Astrocyte (in vitro differentiated cells and primary cell): ENCODE data around the gene CA10. TPM values are rescaled to one million over a fixed set of nuclear protein-coding genes. Genes with fewer than 3 reads are reported as not detected.

ENCODE experiments used
- DNase-seq: peaks from one replicate; pipeline ENCODE4 v3.0.0-alpha.2; 2010; ENCODE audit warnings: low read depth
- FAIRE-seq: peaks from 2 replicates; lab custom pipeline; 2011; peaks lifted over from hg19 to GRCh38; lab: Jason Lieb, UNC
- H2AFZ ChIP-seq: 2 replicates; pipeline ENCODE4 v1.6.0; 2012; ENCODE audit warnings: low read depth, low read length, inconsistent platforms
- H3K27ac ChIP-seq: 2 replicates; pipeline ENCODE4 v1.5.1; 2011; ENCODE audit warnings: low read depth, low read length, inconsistent platforms
- H3K27me3 ChIP-seq: 2 replicates; pipeline ENCODE4 v1.6.0; 2011; ENCODE audit warnings: low read length, inconsistent platforms; ENCODE audit not compliant: insufficient read depth
- H3K36me3 ChIP-seq: 2 replicates; pipeline ENCODE4 v1.5.1; 2011; ENCODE audit warnings: low read length, inconsistent platforms; ENCODE audit not compliant: insufficient read depth
- H3K4me1 ChIP-seq: 2 replicates; pipeline ENCODE4 v1.5.1; 2011; ENCODE audit warnings: low read length, inconsistent platforms; ENCODE audit not compliant: insufficient read depth
- H3K4me2 ChIP-seq: 2 replicates; pipeline ENCODE4 v1.6.0; 2012; ENCODE audit warnings: low read length, inconsistent platforms
- H3K4me3 ChIP-seq: 2 replicates; pipeline ENCODE4 v1.5.1; 2011; ENCODE audit warnings: low read depth, mild to moderate bottlenecking, low read length, inconsistent platforms; ENCODE audit not compliant: insufficient read depth
- H3K79me2 ChIP-seq: 2 replicates; pipeline ENCODE4 v1.6.0; 2012; ENCODE audit warnings: mild to moderate bottlenecking, low read length, inconsistent platforms; ENCODE audit not compliant: insufficient read depth
- H3K9ac ChIP-seq: 2 replicates; pipeline ENCODE4 v1.6.0; 2012; ENCODE audit warnings: mild to moderate bottlenecking, low read length, inconsistent platforms
- H3K9me3 ChIP-seq: 2 replicates; pipeline ENCODE4 v1.5.1; 2012; ENCODE audit warnings: low read depth, mild to moderate bottlenecking, low read length, inconsistent platforms; ENCODE audit not compliant: insufficient read depth
- H4K20me1 ChIP-seq: 2 replicates; pipeline ENCODE4 v1.6.0; 2012; ENCODE audit warnings: low read length, inconsistent platforms; ENCODE audit not compliant: insufficient read depth
- H3K27ac Mint-ChIP-seq: one replicate; pipeline ENCODE4 v1.8.0; 2021; ENCODE audit warnings: mild to moderate bottlenecking, mixed read lengths; ENCODE audit not compliant: unreplicated experiment
- H3K27me3 Mint-ChIP-seq: one replicate; pipeline ENCODE4 v1.8.0; 2021; ENCODE audit warnings: low read depth, mixed read lengths; ENCODE audit not compliant: unreplicated experiment
- H3K36me3 Mint-ChIP-seq: one replicate; pipeline ENCODE4 v1.8.0; 2021; ENCODE audit warnings: low read depth, mixed read lengths; ENCODE audit not compliant: unreplicated experiment
- H3K4me1 Mint-ChIP-seq: one replicate; pipeline ENCODE4 v1.8.0; 2021; ENCODE audit warnings: low read depth, mixed read lengths; ENCODE audit not compliant: unreplicated experiment
- H3K4me3 Mint-ChIP-seq: one replicate; pipeline ENCODE4 v1.8.0; 2021; ENCODE audit warnings: mild to moderate bottlenecking, moderate library complexity, mixed read lengths; ENCODE audit not compliant: unreplicated experiment
- H3K9me3 Mint-ChIP-seq: one replicate; pipeline ENCODE4 v1.8.0; 2021; ENCODE audit warnings: mild to moderate bottlenecking, mixed read lengths; ENCODE audit not compliant: unreplicated experiment
- EZH2 ChIP-seq: IDR thresholded peaks from 2 replicates; pipeline ENCODE4 v1.6.1; 2012; ENCODE audit warnings: mild to moderate bottlenecking, low read length, inconsistent platforms; ENCODE audit not compliant: insufficient read depth
- total RNA-seq: library from RNA; stranded (reverse); gene quantifications from 2 replicates; pipeline ENCODE4 v1.2.1, GENCODE V29; 2021
- TF ChIP-seq, protein P1 (sequence below): IDR thresholded peaks from 2 replicates; pipeline ENCODE4 v1.5.1; 2011; ENCODE audit warnings: low read depth, mild to moderate bottlenecking, inconsistent platforms, low read length, moderate library complexity; ENCODE audit not compliant: insufficient read depth

CA10 gene
- total RNA-seq, 1 donor from 2014 or later, result 0.43 TPM

DNA sequence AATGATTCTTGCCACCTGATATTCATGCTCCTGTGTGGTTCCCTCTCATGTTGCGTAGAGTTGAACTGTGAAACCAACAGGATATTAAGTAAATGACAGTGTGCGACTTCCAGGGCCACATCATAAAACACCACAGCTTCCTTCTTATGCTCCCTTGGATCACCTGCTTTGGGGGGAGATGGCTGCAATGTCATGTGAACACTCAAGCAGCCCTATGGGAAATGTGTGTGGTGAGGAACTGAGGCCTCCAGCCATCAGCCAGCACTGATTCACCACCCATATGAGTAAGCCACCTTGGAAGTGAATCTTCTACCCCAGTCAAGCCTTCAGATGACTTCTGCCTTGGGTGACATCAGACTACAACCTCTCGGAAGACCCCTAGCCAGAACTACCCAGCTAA is 470.6 kb downstream of the CA10 start:
- no peak overlapping the region for H3K27ac ChIP-seq
- Mint-ChIP-seq H3K27me3 (peaks cover 9% of the 10 kb centered on the region), H3K27ac (no peak overlapping the region), H3K4me3 (no peak overlapping the region), H3K36me3 (no peaks in the 10 kb centered on the region), H3K4me1 (no peaks in the 10 kb centered on the region), H3K9me3 (peaks cover 2% of the 10 kb centered on the region)
- no peaks in the 10 kb centered on the region for H3K9me3 ChIP-seq
- H3K4me2 ChIP-seq, result no peak overlapping the region
- H3K9ac ChIP-seq, result no peak overlapping the region
- H3K27me3 ChIP-seq, result no peaks in the 10 kb centered on the region
- no peaks in the 10 kb centered on the region for H4K20me1 ChIP-seq
- TF ChIP-seq, protein P1, sequence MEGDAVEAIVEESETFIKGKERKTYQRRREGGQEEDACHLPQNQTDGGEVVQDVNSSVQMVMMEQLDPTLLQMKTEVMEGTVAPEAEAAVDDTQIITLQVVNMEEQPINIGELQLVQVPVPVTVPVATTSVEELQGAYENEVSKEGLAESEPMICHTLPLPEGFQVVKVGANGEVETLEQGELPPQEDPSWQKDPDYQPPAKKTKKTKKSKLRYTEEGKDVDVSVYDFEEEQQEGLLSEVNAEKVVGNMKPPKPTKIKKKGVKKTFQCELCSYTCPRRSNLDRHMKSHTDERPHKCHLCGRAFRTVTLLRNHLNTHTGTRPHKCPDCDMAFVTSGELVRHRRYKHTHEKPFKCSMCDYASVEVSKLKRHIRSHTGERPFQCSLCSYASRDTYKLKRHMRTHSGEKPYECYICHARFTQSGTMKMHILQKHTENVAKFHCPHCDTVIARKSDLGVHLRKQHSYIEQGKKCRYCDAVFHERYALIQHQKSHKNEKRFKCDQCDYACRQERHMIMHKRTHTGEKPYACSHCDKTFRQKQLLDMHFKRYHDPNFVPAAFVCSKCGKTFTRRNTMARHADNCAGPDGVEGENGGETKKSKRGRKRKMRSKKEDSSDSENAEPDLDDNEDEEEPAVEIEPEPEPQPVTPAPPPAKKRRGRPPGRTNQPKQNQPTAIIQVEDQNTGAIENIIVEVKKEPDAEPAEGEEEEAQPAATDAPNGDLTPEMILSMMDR, result no peak
- TF ChIP-seq EZH2, result no peak
- H3K4me1 ChIP-seq, result no peaks in the 10 kb centered on the region
- H3K36me3 ChIP-seq, result no peaks in the 10 kb centered on the region
- no peaks in the 10 kb centered on the region for H3K79me2 ChIP-seq
- H3K4me3 ChIP-seq, result no peak overlapping the region
- H2AFZ ChIP-seq, result no peak overlapping the region
- no peak for DNase-seq
- no peak for FAIRE-seq

DNA sequence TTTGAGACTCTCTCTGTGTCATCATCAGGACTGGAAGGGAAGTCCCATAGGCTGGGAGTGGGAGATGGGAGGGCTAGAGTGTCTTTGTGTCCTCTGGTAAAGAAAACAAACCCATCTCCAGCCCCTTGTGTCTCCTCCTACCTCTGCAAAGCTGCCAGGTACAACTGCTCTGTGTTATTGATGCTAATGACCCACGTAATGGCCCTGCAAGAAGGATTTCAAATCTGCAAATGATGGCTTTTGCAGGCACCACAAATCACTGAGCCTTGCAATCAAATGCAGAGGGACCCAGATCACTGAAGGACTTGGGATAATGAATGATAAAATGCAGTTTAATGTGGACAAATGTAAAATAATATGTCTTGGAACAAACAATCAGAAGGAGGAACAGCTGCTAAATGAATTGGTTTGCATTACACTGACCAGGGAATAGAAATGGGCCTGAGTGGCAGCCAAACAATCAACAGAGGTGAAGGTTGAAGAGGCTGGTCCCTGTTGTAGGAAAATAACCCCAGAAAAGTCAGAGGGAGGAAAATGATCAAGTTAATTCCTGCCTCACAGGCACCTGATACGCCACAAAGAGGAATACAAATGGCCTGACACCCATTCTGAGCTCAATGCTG is 473.1 kb downstream of the CA10 start:
- Histone ChIP-seq H3K27me3 (no peaks in the 10 kb centered on the region), H3K9me3 (no peaks in the 10 kb centered on the region), H3K4me3 (no peak overlapping the region), H3K27ac (no peak overlapping the region), H4K20me1 (no peaks in the 10 kb centered on the region), H3K9ac (no peak overlapping the region), H3K4me2 (no peak overlapping the region), H3K79me2 (no peaks in the 10 kb centered on the region), H3K36me3 (no peaks in the 10 kb centered on the region), H3K4me1 (no peaks in the 10 kb centered on the region), H2AFZ (no peak overlapping the region)
- TF ChIP-seq, protein P1, result no peak
- TF ChIP-seq EZH2, result no peak
- Mint-ChIP-seq H3K4me3 (no peak overlapping the region), H3K27ac (no peak overlapping the region), H3K27me3 (peaks cover 9% of the 10 kb centered on the region), H3K4me1 (no peaks in the 10 kb centered on the region), H3K36me3 (no peaks in the 10 kb centered on the region), H3K9me3 (peaks cover 2% of the 10 kb centered on the region)
- DNase-seq, result no peak
- no peak for FAIRE-seq

DNA sequence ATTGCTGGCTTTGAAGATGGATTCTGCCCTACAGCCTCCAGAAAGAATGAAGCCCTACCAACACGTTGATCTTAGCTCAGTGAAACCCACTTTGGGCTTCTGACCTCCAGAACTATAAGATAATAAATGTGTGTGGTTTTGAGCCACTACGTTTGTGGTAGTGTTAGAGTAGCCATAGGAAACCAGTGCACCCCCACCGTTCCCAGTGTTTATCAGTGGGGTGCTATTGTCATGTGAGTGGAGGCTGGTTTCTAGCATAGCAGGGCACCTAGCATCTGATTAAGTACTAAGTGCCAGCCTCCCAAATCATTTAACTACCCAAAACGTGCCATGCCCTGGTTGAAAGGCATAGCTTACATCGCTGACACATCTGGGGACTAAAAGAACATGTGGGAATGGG is 474.3 kb downstream of the CA10 start:
- no peak overlapping the region for H3K4me3 Mint-ChIP-seq
- H3K4me1 ChIP-seq, result no peaks in the 10 kb centered on the region
- no peaks in the 10 kb centered on the region for H3K27me3 ChIP-seq
- H3K27ac ChIP-seq, result no peak overlapping the region
- no peaks in the 10 kb centered on the region for H3K4me1 Mint-ChIP-seq
- H4K20me1 ChIP-seq, result no peaks in the 10 kb centered on the region
- no peak overlapping the region for H3K4me3 ChIP-seq
- no peak for FAIRE-seq
- no peak overlapping the region for H2AFZ ChIP-seq
- no peaks in the 10 kb centered on the region for H3K9me3 Mint-ChIP-seq
- H3K9me3 ChIP-seq, result no peaks in the 10 kb centered on the region
- peaks cover 9% of the 10 kb centered on the region for H3K27me3 Mint-ChIP-seq
- TF ChIP-seq, protein P1, result no peak
- TF ChIP-seq EZH2, result no peak
- H3K4me2 ChIP-seq, result no peak overlapping the region
- DNase-seq, result no peak
- no peaks in the 10 kb centered on the region for H3K36me3 ChIP-seq
- H3K79me2 ChIP-seq, result no peaks in the 10 kb centered on the region
- no peak overlapping the region for H3K9ac ChIP-seq
- no peak overlapping the region for H3K27ac Mint-ChIP-seq
- no peaks in the 10 kb centered on the region for H3K36me3 Mint-ChIP-seq
